GM21526 (cell line): ENCODE data around the gene HMGN5.
A peak's percentile ranks its signal among the peaks of the same experiment; 100 is the strongest.

Source experiments
- ATAC-seq: cut with Tn5 transposase; IDR thresholded peaks from one replicate; pipeline ENCODE4 v1.9.1; 2021; ENCODE audit warnings: moderate library complexity; ENCODE audit not compliant: unreplicated experiment, low FRiP score

The HMGN5 gene

DNA sequence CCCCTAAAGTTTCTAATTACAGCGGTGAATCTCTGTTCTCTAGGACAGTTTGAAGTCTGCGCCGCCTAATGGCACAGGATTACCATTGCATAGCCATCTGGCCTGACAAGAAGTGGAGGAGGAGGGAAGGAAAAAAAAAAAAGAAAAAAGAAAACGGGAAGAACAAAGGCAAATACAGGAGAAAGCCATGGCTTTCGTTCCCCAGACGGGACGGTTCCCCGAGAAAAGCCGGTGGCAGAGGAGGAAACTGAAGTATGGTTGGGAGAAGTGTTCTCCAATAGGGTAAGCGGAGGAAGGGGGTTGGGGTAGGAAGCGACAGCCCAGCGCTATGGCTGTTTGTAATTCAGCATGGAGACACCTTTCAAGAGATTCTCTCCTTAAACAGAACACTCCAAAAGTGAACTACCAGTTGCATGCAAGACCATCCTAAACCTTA, 80.8 kb downstream of the HMGN5 start:
- ATAC-seq = peak; percentile 61

DNA sequence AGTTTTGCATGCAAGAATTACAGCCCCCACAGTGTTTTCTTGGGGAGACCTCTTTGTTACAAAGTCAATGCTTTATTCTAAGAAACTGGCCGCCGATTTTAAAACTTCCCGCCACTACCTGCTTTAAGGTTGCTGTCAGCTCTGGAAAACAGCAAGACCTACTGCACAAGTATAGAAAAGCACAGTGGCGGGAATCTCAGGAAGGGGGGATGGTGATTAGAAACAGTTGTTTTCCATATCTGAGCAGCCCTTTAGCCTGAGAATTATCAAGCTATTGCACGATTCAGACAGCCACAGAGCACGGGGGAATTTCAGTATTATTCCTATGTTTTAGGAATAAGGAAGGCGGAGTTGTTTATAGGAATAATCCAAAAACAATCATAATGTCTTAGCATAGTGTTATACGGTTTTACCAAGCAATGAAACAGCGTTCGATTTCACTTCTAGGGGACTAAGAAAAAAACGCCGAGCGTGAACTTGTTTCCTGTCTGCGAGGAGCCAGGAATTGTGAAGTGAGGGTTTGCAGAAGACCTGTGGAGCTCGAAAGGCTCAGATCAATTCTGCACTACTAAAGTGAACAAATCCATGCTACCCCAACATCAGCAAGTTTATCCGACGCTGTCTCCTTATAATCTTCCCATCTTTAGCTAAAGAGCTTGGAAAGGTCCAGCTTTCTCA, 81.3 kb downstream of the HMGN5 start:
- peak; percentile 32 for ATAC-seq

DNA sequence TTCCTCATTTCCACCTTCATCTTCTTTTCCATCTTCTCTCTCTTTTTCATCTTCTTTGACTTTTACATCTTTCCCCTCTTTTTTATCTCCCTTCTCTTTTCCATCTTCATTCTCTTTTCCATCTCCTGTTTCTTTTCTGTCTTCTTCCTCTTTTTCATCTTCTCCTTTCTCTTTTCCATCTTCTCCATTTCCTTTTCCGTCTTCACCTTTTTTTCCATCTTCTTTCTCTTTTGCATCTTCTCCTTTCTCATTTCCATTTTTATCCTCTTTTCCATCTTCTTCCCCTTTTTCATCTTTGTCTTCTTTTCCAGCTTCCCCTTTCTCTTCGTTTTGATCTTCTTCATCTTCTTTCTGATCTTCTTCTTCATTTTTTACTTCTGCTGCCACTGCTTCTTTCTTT, 87.0 kb downstream of the HMGN5 start:
- no peak for ATAC-seq

DNA sequence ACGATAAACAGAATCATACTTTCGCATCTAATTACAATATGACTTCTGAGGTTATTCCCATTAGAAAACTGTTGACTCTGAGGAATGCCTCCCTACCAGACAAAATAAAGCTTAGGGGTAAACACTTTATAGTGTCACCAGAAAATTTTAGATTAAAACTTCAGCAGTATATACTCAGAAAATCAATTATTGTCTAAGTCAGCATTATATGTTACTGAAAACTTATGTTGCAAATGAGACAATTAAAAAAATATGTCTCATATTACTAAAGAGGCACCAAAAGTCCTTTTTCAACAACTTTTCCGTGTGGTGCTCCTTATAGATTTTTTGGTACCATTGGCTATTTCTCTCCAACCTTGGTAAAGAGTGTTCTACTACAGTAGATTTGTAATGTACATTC, 91.4 kb downstream of the HMGN5 start:
- no peak for ATAC-seq

DNA sequence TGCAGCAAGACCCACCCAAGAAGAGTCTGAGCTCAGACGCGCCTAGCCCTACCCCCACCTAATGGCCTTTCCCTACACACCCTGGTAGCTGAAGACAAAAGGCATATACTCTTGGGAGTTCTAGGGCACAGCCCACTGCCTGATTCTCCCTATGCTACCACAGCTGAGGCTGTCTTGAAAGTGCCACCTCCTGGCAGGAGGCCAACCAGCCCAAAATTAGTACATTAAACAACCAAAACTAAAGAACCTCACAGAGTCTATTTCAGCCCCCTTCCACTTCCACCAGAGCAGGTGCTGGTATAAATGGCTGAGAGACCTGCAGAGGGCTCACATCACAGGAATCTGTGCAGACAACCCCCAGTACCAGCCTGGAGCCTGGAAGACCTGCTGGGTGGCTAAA, 119.1 kb downstream of the HMGN5 start:
- no peak for ATAC-seq
